Stimulated activated naive CD8-positive, alpha-beta T cell treated with anti-CD3 and anti-CD28 coated beads, Interleukin-15, Interleukin-2, amounts not matched to agents 100 ng/mL and 50 ng/mL, for 24 hours (primary cell): ENCODE data around the gene METRN.

ENCODE experiments used
- H3K27ac Mint-ChIP-seq: one replicate; pipeline ENCODE4 v1.8.0; 2021; ENCODE audit warnings: mild to moderate bottlenecking, mixed read lengths
- H3K27me3 Mint-ChIP-seq: one replicate; pipeline ENCODE4 v1.8.0; 2021; ENCODE audit warnings: mixed read lengths
- H3K36me3 Mint-ChIP-seq: one replicate; pipeline ENCODE4 v1.8.0; 2021; ENCODE audit warnings: low read depth, mixed read lengths
- H3K4me1 Mint-ChIP-seq: one replicate; pipeline ENCODE4 v1.8.0; 2021; ENCODE audit warnings: low read depth, mixed read lengths
- H3K4me3 Mint-ChIP-seq: one replicate; pipeline ENCODE4 v1.8.0; 2021; ENCODE audit warnings: mild to moderate bottlenecking, mixed read lengths
- H3K9me3 Mint-ChIP-seq: one replicate; pipeline ENCODE4 v1.8.0; 2021; ENCODE audit warnings: mixed read lengths

METRN gene

DNA sequence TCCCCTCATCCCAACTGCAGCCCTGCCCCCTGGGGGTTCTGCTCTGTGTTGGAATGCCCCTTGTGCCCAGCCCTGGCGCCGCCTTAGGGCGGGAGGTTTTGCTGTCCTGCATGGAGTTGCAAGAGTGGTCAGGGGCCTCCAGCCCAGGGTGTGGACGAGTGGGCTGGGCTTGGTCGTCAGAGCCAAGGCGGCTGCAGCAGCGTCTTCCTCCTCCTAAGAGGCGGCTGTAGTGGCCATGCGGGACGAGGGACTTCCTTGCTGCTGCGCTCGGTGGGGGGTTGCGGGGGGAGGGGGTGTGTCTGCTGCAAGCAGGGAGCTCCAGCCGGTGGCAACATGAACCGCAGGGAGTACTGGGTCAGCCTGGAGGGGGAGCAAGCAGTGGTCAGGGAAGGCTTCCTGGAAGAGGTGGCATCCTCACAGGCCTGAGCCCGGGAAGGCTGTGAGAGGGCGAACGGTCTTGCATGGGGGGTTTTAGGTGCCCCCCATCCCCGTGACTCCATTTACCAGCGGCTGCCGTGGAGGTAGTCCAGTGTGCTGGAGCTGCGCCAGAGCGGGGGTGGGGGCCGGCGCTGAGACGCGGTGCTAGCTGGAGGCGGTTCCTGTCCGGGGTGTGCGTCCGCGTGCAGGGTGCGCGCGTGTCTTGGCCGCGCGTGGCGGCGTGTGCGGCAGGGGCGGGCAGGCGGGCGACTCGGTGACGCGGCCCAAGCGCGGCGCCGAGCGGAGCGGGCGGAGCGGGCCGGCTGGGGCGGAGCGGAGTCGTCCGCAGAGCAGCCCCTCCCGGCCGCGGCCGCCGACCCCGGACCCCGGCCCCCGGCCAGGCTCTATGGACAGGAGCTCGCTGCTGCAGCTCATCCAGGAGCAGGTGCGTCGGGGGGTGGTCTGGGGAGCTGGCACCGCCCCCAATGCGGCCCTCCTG is 39.7 kb upstream of the METRN start, which contains the start of gene RHBDL1:
Gene RHBDL1, plus strand, starts transcription at position 704 of the 916 bp plus-strand sequence. Its CDS starts 120 bp downstream, at position 824.
- Mint-ChIP-seq H3K27me3 (no peaks in the 10 kb centered on the region), H3K36me3 (peaks cover 11% of the 10 kb centered on the region), H3K4me1 (peaks cover 8% of the 10 kb centered on the region), H3K9me3 (no peaks in the 10 kb centered on the region), H3K27ac (no peak within 1 kb of the TSS), H3K4me3 (no peak within 1 kb of the TSS)

DNA sequence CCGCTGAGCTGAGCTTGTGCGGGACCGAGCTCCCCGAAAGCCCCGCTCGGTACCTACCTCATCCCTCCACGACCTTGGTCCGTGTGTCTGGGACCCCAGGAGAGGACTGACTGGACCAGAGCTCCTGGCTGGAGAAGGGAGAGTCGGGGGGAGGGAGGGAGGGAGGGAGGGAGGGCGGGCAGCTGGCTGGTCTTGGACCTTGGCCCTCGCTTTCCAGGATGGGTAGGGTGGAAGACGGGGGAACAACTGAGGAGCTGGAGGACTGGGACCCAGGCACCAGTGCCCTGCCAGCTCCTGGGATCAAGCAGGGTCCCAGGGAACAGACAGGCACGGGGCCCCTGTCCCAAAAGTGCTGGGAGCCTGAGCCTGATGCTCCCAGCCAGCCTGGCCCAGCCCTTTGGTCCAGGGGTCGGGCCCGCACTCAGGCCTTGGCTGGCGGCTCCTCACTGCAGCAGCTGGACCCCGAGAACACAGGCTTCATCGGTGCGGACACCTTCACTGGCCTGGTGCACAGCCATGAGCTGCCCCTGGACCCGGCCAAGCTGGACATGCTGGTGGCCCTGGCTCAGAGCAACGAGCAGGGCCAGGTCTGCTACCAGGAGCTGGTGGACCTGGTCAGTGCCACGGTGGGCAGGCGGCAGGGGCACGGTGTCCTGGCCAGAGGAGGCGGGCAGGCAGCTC is 38.9 kb upstream of the METRN start:
- Mint-ChIP-seq H3K27ac (no peak overlapping the region), H3K9me3 (no peaks in the 10 kb centered on the region), H3K4me1 (peaks cover 9% of the 10 kb centered on the region), H3K27me3 (no peaks in the 10 kb centered on the region), H3K4me3 (no peak overlapping the region), H3K36me3 (peaks cover 10% of the 10 kb centered on the region)

DNA sequence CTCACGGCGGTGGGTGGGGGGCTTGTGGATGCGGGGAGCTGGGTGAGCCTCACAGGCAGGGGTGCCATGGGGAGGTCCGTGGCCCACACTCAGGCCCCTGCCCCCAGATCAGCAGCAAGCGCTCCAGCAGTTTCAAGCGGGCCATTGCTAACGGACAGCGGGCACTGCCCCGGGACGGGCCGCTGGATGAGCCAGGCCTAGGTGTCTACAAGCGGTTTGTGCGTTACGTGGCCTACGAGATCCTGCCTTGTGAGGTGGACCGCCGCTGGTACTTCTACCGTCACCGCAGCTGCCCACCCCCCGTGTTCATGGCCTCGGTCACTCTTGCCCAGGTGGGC is 38.4 kb upstream of the METRN start:
- Mint-ChIP-seq H3K4me3 (no peak overlapping the region), H3K27ac (no peak overlapping the region), H3K4me1 (peaks cover 14% of the 10 kb centered on the region), H3K9me3 (no peaks in the 10 kb centered on the region), H3K36me3 (peaks cover 13% of the 10 kb centered on the region), H3K27me3 (no peaks in the 10 kb centered on the region)

DNA sequence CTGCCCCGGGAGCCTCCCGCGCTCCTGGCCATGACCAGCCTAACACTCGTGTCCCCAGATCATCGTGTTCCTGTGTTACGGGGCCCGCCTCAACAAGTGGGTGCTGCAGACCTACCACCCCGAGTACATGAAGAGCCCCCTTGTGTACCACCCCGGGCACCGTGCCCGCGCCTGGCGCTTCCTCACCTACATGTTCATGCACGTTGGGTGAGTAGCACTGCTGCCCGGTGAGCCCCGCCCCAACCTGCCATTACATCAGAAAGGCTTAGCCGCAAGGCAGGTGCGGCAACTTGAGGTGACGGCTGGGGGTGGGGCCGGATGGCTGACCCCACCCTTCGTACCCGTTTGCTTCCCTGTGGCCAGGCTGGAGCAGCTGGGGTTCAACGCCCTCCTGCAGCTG is 38.0 kb upstream of the METRN start:
- no peak overlapping the region for H3K27ac Mint-ChIP-seq
- peaks cover 17% of the 10 kb centered on the region for H3K36me3 Mint-ChIP-seq
- H3K9me3 Mint-ChIP-seq, result no peaks in the 10 kb centered on the region
- H3K4me1 Mint-ChIP-seq, result peaks cover 18% of the 10 kb centered on the region
- H3K4me3 Mint-ChIP-seq, result no peak overlapping the region
- H3K27me3 Mint-ChIP-seq, result no peaks in the 10 kb centered on the region

DNA sequence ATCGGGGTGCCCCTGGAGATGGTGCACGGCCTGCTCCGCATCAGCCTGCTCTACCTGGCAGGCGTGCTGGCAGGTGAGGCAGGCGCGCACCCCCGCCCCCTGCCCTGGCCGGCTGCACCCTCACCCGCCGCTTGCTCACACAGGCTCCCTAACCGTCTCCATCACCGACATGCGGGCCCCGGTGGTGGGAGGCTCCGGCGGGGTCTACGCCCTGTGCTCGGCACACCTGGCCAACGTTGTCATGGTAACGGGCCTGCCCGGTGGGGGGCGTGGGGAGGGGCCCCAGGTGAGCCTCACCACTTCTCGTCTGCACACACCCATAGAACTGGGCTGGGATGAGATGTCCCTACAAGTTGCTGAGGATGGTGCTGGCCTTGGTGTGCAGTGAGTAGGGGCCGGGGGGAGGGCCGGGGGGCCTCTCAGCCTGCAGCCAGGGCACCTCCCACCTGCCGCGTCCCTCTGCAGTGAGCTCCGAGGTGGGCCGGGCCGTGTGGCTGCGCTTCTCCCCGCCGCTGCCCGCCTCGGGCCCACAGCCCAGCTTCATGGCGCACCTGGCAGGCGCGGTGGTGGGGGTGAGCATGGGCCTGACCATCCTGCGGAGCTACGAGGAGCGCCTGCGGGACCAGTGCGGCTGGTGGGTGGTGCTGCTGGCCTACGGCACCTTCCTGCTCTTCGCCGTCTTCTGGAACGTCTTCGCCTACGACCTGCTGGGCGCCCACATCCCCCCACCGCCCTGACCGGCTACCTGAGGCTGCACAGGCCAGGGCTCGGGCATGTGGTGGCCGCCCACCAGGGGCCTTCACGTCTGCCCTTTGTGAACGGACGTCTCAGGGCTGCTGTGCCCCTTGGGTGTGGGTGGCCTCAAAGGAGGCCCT is 37.4 kb upstream of the METRN start:
- Mint-ChIP-seq H3K9me3 (no peaks in the 10 kb centered on the region), H3K27ac (no peak overlapping the region), H3K4me3 (no peak overlapping the region), H3K4me1 (peaks cover 24% of the 10 kb centered on the region), H3K27me3 (no peaks in the 10 kb centered on the region), H3K36me3 (peaks cover 23% of the 10 kb centered on the region)

DNA sequence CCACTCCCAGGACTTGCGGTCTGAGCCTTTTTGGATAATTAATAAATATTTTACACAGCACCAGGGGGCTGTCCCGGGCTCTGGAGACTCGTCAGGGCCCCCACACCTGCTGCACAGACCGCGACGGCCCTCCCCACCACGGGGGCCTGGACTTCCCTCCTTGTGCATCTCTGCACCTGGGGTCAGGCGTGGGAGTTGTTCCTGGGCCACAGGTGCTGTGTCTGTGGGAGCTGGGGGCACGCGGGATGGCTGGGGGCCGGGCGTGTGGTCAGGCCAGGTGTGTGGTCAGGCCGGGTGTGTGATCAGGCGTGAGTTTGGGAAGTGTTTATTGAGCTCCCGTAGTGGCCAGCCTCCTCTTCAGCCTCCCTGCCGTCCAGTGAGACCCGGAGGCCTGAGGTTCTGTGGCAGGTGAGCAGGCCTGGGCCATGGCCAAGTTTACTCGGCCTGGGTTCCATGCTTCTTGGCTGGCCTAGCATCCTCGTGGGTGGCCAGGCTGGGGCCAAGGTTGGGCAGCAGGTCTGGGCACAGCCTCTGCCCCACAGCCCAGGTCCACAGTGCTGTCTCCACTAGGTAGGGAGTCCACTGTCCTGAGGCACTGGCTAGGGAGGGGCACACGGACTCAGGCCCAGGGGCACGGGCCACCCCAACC is 36.6 kb upstream of the METRN start:
- Mint-ChIP-seq H3K4me1 (peaks cover 32% of the 10 kb centered on the region), H3K27ac (no peak overlapping the region), H3K27me3 (no peaks in the 10 kb centered on the region), H3K36me3 (peaks cover 21% of the 10 kb centered on the region), H3K4me3 (no peak overlapping the region), H3K9me3 (no peaks in the 10 kb centered on the region)

DNA sequence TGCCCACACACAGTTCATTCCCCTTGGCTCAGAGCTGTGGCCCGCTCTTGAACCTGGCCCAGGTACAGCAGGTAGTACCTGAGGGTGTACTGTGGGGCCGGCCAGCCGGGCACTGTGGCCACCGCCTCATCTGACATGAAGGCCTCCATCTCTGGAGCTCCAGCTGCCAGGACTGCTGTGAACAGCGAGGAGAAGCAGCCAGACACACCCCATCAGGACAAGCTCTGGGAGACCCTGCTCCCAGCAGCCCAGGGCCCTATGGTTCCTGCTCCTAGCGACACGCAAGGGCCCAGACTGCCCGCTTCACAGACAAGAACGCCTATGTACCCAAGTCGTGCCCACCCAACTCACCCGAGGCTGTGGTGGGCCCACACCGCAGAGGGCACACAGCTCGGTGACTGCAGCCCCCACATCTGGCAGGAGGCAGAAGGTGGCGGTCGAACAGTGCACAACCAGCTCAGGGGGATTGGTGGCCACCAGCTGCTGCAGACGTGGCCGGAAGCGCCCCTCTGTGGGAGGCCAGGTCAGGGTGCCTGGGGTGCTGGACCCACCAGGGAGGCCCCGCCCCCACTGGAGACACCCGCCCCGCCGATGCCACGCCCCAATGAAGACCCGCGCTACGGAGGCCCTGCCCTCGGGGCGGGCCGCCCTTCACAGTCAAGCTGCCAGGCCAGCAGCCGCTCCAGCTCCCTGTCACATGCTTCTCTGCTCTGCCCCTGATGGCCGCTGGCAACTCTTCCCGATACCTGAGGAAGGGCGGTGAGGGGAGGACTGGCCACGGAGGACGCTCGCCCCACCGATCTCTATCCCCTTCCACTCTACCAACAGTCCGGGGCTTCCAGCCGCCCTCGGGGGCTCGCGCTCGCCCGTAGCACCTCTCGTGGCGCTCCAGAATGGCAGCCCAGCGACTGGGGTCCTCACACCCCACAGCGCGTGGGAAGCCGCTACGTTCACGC is 35.8 kb upstream of the METRN start:
- H3K4me3 Mint-ChIP-seq, result peak overlapping the region; percentile 78
- H3K4me1 Mint-ChIP-seq, result peaks cover 33% of the 10 kb centered on the region
- no peaks in the 10 kb centered on the region for H3K9me3 Mint-ChIP-seq
- H3K27ac Mint-ChIP-seq, result peak overlapping the region; percentile 55
- H3K36me3 Mint-ChIP-seq, result peaks cover 21% of the 10 kb centered on the region
- H3K27me3 Mint-ChIP-seq, result no peaks in the 10 kb centered on the region

DNA sequence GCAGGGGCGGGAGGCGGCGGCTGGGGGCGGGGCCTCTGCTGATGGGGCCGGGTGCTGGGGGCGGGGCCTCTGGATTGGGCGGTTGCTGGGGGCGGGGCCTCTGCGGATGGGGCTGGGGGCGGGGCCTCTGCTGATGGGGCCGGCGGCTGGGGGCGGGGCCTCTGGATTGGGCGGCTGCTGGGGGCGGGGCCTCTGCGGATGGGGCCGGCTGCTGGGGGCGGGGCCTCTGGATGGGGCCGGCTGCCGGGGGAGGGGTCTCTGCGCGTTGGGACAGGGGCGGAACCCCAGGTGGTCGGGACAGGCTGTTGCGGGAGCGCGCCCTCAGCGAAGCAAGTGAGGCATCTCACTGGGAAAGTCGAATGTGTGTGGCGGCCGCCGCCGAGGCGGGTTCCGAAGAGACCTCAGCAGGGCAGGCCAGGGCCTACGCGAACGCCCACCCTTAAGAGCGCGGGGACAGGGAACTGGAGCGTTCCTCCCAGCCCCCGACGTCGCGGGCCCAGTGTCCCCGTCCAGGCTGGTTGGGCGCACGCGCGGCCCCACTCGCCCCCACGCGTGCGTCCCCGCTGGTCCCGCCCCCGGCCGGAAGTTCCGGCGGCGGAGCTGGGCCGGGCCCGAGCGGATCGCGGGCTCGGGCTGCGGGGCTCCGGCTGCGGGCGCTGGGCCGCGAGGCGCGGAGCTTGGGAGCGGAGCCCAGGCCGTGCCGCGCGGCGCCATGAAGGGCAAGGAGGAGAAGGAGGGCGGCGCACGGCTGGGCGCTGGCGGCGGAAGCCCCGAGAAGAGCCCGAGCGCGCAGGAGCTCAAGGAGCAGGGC is 34.9 kb upstream of the METRN start, which contains the start of gene STUB1:
Gene STUB1, plus strand, starts transcription at position 597 of the 811 bp plus-strand sequence. Its CDS starts 116 bp downstream, at position 713.
- Mint-ChIP-seq H3K27me3 (no peaks in the 10 kb centered on the region), H3K27ac (peak within 1 kb of the TSS; percentile 88), H3K4me1 (peaks cover 34% of the 10 kb centered on the region), H3K4me3 (peak within 1 kb of the TSS; percentile 85), H3K9me3 (no peaks in the 10 kb centered on the region), H3K36me3 (peaks cover 21% of the 10 kb centered on the region)

DNA sequence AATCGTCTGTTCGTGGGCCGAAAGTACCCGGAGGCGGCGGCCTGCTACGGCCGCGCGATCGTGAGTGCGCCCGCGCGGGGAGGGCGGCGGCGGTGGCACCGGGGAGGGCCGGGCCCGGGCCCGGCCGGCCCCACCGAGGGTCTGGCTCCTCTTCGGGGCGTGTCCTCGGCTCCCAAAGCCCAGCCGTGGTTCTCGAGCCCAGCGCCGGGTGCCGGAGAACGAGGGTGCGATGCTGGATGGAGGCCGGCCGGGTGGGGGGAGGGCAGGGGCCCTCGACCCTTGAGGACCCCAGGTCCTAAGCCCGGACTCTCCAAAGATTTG is 34.3 kb upstream of the METRN start:
- H3K4me3 Mint-ChIP-seq, result peak overlapping the region; percentile 85
- H3K4me1 Mint-ChIP-seq, result peaks cover 33% of the 10 kb centered on the region
- peak overlapping the region; percentile 40 for H3K27ac Mint-ChIP-seq
- H3K27me3 Mint-ChIP-seq, result no peaks in the 10 kb centered on the region
- H3K9me3 Mint-ChIP-seq, result no peaks in the 10 kb centered on the region
- peaks cover 21% of the 10 kb centered on the region for H3K36me3 Mint-ChIP-seq

DNA sequence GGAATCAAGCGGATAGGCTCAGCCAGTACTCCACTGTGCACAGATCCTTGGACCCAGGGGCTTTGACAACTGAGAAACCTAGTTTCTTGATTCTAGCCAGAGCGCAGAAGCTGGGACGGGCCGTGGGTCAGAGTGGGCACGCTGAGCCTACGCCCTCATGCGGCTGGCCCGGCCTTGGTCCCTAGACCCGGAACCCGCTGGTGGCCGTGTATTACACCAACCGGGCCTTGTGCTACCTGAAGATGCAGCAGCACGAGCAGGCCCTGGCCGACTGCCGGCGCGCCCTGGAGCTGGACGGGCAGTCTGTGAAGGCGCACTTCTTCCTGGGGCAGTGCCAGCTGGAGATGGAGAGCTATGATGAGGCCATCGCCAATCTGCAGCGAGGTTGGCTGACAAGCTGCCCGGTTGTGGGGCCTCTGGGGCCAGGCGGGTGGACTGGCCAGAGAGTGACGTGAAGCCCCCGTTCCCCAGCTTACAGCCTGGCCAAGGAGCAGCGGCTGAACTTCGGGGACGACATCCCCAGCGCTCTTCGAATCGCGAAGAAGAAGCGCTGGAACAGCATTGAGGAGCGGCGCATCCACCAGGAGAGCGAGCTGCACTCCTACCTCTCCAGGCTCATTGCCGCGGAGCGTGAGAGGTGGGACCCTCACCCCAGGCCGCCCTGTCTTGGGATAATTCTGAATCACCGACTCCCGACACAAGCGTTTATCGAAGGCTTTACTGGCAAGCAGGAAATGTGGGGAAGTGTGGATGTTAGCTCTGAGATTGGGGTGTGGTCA is 33.8 kb upstream of the METRN start:
- Mint-ChIP-seq H3K27me3 (no peaks in the 10 kb centered on the region), H3K9me3 (no peaks in the 10 kb centered on the region), H3K4me1 (peaks cover 33% of the 10 kb centered on the region), H3K27ac (peak overlapping the region; percentile 61), H3K4me3 (peak overlapping the region; percentile 85), H3K36me3 (peaks cover 21% of the 10 kb centered on the region)

DNA sequence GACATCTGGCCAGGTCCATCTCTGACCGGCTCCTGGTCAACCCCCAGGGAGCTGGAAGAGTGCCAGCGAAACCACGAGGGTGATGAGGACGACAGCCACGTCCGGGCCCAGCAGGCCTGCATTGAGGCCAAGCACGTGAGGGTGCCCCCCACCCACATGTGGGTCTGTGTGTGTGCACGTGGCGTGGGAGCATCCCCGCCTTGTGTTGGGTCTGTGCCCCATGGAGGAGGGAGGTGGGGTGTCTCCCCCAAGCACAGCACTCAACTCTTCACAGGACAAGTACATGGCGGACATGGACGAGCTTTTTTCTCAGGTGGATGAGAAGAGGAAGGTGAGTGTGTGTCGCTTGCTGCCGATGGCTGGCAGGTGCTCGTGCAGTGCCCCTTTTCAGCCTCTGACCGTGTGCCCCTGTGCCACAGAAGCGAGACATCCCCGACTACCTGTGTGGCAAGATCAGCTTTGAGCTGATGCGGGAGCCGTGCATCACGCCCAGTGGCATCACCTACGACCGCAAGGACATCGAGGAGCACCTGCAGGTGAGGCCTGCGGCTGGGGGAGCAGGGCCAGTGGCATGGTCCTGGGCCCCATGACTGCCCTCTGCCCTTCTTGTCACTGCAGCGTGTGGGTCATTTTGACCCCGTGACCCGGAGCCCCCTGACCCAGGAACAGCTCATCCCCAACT is 33.0 kb upstream of the METRN start:
- peak overlapping the region; percentile 63 for H3K27ac Mint-ChIP-seq
- no peaks in the 10 kb centered on the region for H3K9me3 Mint-ChIP-seq
- H3K4me1 Mint-ChIP-seq, result peaks cover 33% of the 10 kb centered on the region
- no peaks in the 10 kb centered on the region for H3K27me3 Mint-ChIP-seq
- peaks cover 21% of the 10 kb centered on the region for H3K36me3 Mint-ChIP-seq
- H3K4me3 Mint-ChIP-seq, result peak overlapping the region; percentile 85
